WTC11 (cell line): ENCODE results near the gene DNAJC21. TPM values are rescaled to one million over a fixed set of nuclear protein-coding genes. Genes with fewer than 3 reads are reported as not detected.

Source experiments
- ATAC-seq: fragments of 200-7000 bp; cut with Tn5 transposase; 2 replicates; pipeline ENCODE4 v1.10.0; 2021; ENCODE audit warnings: mild to moderate bottlenecking, moderate library complexity
- CTCF ChIA-PET: fragments of 300-600 bp; sonication (Branson Sonifier 250); formaldehyde crosslinking; loops from one replicate; lab custom pipeline; 2021; ENCODE audit warnings: antibody characterized with exemption; lab: Charles Lee
- POLR2A ChIA-PET: fragments of 350-600 bp; sonication (Branson Sonifier 250); formaldehyde crosslinking; loops from one replicate; lab custom pipeline; 2021; ENCODE audit warnings: antibody characterized with exemption; lab: Charles Lee
- DNase-seq: peaks from one replicate; pipeline ENCODE4 v3.0.0; 2021; ENCODE audit warnings: low spot score
- H3K27ac Mint-ChIP-seq: 2 replicates; pipeline ENCODE4 v1.8.0; 2021; ENCODE audit warnings: mixed read lengths
- H3K27me3 Mint-ChIP-seq: 2 replicates; pipeline ENCODE4 v1.8.0; 2021; ENCODE audit warnings: low read depth, mild to moderate bottlenecking, moderate library complexity, mixed read lengths
- H3K36me3 Mint-ChIP-seq: 2 replicates; pipeline ENCODE4 v1.8.0; 2021; ENCODE audit warnings: mixed read lengths
- H3K4me1 Mint-ChIP-seq: 2 replicates; pipeline ENCODE4 v1.8.0; 2022; ENCODE audit warnings: mixed read lengths
- H3K4me3 Mint-ChIP-seq: 2 replicates; pipeline ENCODE4 v1.8.0; 2021; ENCODE audit warnings: mild to moderate bottlenecking, moderate library complexity, mixed read lengths
- H3K9me3 Mint-ChIP-seq: 2 replicates; pipeline ENCODE4 v1.8.0; 2021; ENCODE audit warnings: mixed read lengths
- CBFB ChIP-seq: sonication (generic); formaldehyde crosslinking; IDR thresholded peaks from 2 replicates; pipeline ENCODE4 v1.8.1; 2022; ENCODE audit warnings: mild to moderate bottlenecking, low read depth, missing genetic modification reagents
- FOXP1 ChIP-seq: sonication (generic); formaldehyde crosslinking; IDR thresholded peaks from 2 replicates; pipeline ENCODE4 v1.8.0; 2022; ENCODE audit warnings: missing genetic modification reagents, mild to moderate bottlenecking, moderate library complexity, borderline replicate concordance
- KAT7 ChIP-seq: sonication (generic); formaldehyde crosslinking; IDR thresholded peaks from 2 replicates; pipeline ENCODE4 v1.8.1; 2023; ENCODE audit warnings: missing genetic modification reagents, mild to moderate bottlenecking, borderline replicate concordance
- MXD4 ChIP-seq: fragments of 250-450 bp; sonication (Bioruptor Pico); IDR thresholded peaks from 2 replicates; pipeline ENCODE4 v1.8.0; 2021; ENCODE audit warnings: mild to moderate bottlenecking, moderate library complexity, borderline replicate concordance
- NFATC4 ChIP-seq: fragments of 250-450 bp; sonication (Bioruptor Pico); IDR thresholded peaks from 2 replicates; pipeline ENCODE4 v1.9.0; 2021; ENCODE audit warnings: mild to moderate bottlenecking
- RORB ChIP-seq: fragments of 250-450 bp; sonication (Bioruptor Pico); IDR thresholded peaks from 2 replicates; pipeline ENCODE4 v1.9.0; 2021; ENCODE audit warnings: mild to moderate bottlenecking
- TCF7 ChIP-seq: sonication (generic); formaldehyde crosslinking; IDR thresholded peaks from 2 replicates; pipeline ENCODE4 v1.8.0; 2022; ENCODE audit warnings: mild to moderate bottlenecking, low read depth, missing genetic modification reagents, moderate library complexity
- TP53 ChIP-seq: sonication (generic); formaldehyde crosslinking; IDR thresholded peaks from 2 replicates; pipeline ENCODE4 v1.8.1; 2023; ENCODE audit warnings: mild to moderate bottlenecking, missing genetic modification reagents
- ZNF317 ChIP-seq: sonication (generic); formaldehyde crosslinking; IDR thresholded peaks from 2 replicates; pipeline ENCODE4 v1.8.1; 2023; ENCODE audit warnings: low read depth, mild to moderate bottlenecking, moderate library complexity, missing genetic modification reagents, borderline replicate concordance
- total RNA-seq: library from RNA; stranded (reverse); gene quantifications from 3 replicates; pipeline ENCODE4 v1.2.3, GENCODE V29; 2021
- TF ChIP-seq, protein P1 (sequence below): sonication (generic); formaldehyde crosslinking; IDR thresholded peaks from 2 replicates; pipeline ENCODE4 v1.8.1; 2022; ENCODE audit warnings: low read depth, mild to moderate bottlenecking, moderate library complexity, missing genetic modification reagents, borderline replicate concordance
- TF ChIP-seq, protein P2 (sequence below): sonication (generic); formaldehyde crosslinking; IDR thresholded peaks from 2 replicates; pipeline ENCODE4 v1.8.1; 2023; ENCODE audit warnings: mild to moderate bottlenecking, missing genetic modification reagents
- TF ChIP-seq, protein P3 (sequence below): sonication (generic); formaldehyde crosslinking; IDR thresholded peaks from 2 replicates; pipeline ENCODE4 v1.8.1; 2022; ENCODE audit warnings: mild to moderate bottlenecking, missing genetic modification reagents, moderate library complexity, borderline replicate concordance
- TF ChIP-seq, protein P4 (sequence below): sonication (generic); formaldehyde crosslinking; conservative IDR thresholded peaks from 2 replicates; pipeline ENCODE4 v1.8.1; 2022; ENCODE audit warnings: mild to moderate bottlenecking, missing genetic modification reagents
- TF ChIP-seq, protein P5 (sequence below): sonication (generic); formaldehyde crosslinking; IDR thresholded peaks from 2 replicates; pipeline ENCODE4 v1.8.1; 2023; ENCODE audit warnings: mild to moderate bottlenecking, missing genetic modification reagents, borderline replicate concordance
- TF ChIP-seq, protein P6 (sequence below): fragments of 250-450 bp; sonication (Bioruptor Pico); IDR thresholded peaks from 2 replicates; pipeline ENCODE4 v1.9.0; 2021; ENCODE audit warnings: mild to moderate bottlenecking, borderline replicate concordance
- TF ChIP-seq, protein P7 (sequence below): fragments of 250-450 bp; sonication (Bioruptor Pico); IDR thresholded peaks from 2 replicates; pipeline ENCODE4 v1.9.0; 2021; ENCODE audit warnings: moderate library complexity, mild to moderate bottlenecking, inconsistent platforms, borderline replicate concordance

Gene DNAJC21
- total RNA-seq, 1 experiment from 2014 or later = 62.5 TPM

DNA sequence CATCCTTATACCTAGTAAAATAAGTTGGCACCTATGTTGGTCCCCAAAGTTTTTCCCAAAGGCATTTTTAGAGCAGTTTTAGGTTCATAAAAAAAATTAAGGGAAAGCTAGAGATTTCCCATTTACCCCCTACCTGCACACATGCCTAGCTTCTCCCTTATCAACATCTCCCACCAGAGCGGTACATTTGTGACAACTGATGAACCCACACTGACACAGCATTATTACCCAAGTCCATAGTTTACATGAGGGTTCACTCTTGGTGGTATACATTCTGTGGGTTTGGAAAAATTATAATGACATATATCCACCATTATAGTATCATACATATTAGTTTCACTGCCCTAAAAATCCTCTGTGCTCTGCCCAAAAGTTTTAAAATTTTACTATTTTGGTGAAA, 26.1 kb upstream of the DNAJC21 start:
- ATAC-seq = no peak
- H3K36me3 Mint-ChIP-seq = peaks cover 17% of the 10 kb centered on the region
- ChIA-PET POLR2A (interaction anchor here (1.2 kb wide), 1 partner anchor 26 kb away, joined by 3 read pairs; the partner anchor contains the start of gene DNAJC21), CTCF (no interaction called here)
- H3K4me1 Mint-ChIP-seq = peaks cover 16% of the 10 kb centered on the region
- TF ChIP-seq MXD4 (no peak), ZNF317 (CRISPR knock-in tag) (no peak), FOXP1 (no peak), NFATC4 (CRISPR knock-in tag) (no peak), TP53 (CRISPR knock-in tag) (no peak), RORB (CRISPR knock-in tag) (no peak), CBFB (CRISPR knock-in tag) (no peak)
- TF ChIP-seq, protein P1, sequence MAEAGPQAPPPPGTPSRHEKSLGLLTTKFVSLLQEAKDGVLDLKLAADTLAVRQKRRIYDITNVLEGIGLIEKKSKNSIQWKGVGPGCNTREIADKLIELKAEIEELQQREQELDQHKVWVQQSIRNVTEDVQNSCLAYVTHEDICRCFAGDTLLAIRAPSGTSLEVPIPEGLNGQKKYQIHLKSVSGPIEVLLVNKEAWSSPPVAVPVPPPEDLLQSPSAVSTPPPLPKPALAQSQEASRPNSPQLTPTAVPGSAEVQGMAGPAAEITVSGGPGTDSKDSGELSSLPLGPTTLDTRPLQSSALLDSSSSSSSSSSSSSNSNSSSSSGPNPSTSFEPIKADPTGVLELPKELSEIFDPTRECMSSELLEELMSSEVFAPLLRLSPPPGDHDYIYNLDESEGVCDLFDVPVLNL (CRISPR knock-in tag) = no peak
- TF ChIP-seq, protein P2, sequence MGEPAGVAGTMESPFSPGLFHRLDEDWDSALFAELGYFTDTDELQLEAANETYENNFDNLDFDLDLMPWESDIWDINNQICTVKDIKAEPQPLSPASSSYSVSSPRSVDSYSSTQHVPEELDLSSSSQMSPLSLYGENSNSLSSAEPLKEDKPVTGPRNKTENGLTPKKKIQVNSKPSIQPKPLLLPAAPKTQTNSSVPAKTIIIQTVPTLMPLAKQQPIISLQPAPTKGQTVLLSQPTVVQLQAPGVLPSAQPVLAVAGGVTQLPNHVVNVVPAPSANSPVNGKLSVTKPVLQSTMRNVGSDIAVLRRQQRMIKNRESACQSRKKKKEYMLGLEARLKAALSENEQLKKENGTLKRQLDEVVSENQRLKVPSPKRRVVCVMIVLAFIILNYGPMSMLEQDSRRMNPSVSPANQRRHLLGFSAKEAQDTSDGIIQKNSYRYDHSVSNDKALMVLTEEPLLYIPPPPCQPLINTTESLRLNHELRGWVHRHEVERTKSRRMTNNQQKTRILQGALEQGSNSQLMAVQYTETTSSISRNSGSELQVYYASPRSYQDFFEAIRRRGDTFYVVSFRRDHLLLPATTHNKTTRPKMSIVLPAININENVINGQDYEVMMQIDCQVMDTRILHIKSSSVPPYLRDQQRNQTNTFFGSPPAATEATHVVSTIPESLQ (CRISPR knock-in tag) = no peak
- TF ChIP-seq, protein P3, sequence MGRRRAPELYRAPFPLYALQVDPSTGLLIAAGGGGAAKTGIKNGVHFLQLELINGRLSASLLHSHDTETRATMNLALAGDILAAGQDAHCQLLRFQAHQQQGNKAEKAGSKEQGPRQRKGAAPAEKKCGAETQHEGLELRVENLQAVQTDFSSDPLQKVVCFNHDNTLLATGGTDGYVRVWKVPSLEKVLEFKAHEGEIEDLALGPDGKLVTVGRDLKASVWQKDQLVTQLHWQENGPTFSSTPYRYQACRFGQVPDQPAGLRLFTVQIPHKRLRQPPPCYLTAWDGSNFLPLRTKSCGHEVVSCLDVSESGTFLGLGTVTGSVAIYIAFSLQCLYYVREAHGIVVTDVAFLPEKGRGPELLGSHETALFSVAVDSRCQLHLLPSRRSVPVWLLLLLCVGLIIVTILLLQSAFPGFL (CRISPR knock-in tag) = no peak
- TF ChIP-seq, protein P4, sequence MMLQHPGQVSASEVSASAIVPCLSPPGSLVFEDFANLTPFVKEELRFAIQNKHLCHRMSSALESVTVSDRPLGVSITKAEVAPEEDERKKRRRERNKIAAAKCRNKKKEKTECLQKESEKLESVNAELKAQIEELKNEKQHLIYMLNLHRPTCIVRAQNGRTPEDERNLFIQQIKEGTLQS (CRISPR knock-in tag) = no peak
- TF ChIP-seq, protein P5, sequence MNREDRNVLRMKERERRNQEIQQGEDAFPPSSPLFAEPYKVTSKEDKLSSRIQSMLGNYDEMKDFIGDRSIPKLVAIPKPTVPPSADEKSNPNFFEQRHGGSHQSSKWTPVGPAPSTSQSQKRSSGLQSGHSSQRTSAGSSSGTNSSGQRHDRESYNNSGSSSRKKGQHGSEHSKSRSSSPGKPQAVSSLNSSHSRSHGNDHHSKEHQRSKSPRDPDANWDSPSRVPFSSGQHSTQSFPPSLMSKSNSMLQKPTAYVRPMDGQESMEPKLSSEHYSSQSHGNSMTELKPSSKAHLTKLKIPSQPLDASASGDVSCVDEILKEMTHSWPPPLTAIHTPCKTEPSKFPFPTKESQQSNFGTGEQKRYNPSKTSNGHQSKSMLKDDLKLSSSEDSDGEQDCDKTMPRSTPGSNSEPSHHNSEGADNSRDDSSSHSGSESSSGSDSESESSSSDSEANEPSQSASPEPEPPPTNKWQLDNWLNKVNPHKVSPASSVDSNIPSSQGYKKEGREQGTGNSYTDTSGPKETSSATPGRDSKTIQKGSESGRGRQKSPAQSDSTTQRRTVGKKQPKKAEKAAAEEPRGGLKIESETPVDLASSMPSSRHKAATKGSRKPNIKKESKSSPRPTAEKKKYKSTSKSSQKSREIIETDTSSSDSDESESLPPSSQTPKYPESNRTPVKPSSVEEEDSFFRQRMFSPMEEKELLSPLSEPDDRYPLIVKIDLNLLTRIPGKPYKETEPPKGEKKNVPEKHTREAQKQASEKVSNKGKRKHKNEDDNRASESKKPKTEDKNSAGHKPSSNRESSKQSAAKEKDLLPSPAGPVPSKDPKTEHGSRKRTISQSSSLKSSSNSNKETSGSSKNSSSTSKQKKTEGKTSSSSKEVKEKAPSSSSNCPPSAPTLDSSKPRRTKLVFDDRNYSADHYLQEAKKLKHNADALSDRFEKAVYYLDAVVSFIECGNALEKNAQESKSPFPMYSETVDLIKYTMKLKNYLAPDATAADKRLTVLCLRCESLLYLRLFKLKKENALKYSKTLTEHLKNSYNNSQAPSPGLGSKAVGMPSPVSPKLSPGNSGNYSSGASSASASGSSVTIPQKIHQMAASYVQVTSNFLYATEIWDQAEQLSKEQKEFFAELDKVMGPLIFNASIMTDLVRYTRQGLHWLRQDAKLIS = no peak
- no peak overlapping the region for H3K4me3 Mint-ChIP-seq
- no peaks in the 10 kb centered on the region for H3K27me3 Mint-ChIP-seq
- H3K9me3 Mint-ChIP-seq = no peaks in the 10 kb centered on the region
- DNase-seq = no peak
- H3K27ac Mint-ChIP-seq = 0 out of 2 replicates have a peak overlapping the region, but pooled peaks have one; percentile 64

DNA sequence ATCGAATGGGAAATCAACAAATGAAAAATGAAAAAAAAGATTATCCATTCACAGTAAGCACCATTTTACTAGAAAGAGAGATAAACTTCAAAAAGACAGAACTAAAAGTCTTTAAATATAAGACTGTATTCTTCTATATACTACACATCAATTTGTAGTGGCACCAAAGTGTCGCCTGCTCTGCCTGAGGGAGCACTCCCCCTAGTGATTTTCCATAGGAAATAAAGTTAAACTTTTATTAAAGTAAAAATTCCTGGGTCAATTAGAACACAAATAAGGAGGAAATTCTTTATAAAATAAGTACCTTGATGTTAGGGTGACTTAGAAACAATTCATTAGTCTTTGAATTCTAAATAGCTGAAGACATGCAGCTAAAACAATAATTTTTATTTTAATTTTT, 23.8 kb upstream of the DNAJC21 start:
- DNase-seq (no peak), ATAC-seq (no peak)
- Mint-ChIP-seq H3K4me3 (no peak overlapping the region), H3K36me3 (peaks cover 34% of the 10 kb centered on the region), H3K27me3 (no peaks in the 10 kb centered on the region), H3K4me1 (peaks cover 5% of the 10 kb centered on the region), H3K27ac (no peak overlapping the region), H3K9me3 (no peaks in the 10 kb centered on the region)
- ChIA-PET CTCF (interaction anchor here (0.7 kb wide), 1 partner anchor 67 kb away, joined by 3 read pairs; no protein-coding TSS in a partner anchor), POLR2A (interaction anchor here (1.0 kb wide), 1 partner anchor 415 kb away, joined by 3 read pairs; no protein-coding TSS in a partner anchor)
- TF ChIP-seq KAT7 (CRISPR knock-in tag) (no peak), CBFB (CRISPR knock-in tag) (no peak), TCF7 (no peak)
- TF ChIP-seq, protein P6, sequence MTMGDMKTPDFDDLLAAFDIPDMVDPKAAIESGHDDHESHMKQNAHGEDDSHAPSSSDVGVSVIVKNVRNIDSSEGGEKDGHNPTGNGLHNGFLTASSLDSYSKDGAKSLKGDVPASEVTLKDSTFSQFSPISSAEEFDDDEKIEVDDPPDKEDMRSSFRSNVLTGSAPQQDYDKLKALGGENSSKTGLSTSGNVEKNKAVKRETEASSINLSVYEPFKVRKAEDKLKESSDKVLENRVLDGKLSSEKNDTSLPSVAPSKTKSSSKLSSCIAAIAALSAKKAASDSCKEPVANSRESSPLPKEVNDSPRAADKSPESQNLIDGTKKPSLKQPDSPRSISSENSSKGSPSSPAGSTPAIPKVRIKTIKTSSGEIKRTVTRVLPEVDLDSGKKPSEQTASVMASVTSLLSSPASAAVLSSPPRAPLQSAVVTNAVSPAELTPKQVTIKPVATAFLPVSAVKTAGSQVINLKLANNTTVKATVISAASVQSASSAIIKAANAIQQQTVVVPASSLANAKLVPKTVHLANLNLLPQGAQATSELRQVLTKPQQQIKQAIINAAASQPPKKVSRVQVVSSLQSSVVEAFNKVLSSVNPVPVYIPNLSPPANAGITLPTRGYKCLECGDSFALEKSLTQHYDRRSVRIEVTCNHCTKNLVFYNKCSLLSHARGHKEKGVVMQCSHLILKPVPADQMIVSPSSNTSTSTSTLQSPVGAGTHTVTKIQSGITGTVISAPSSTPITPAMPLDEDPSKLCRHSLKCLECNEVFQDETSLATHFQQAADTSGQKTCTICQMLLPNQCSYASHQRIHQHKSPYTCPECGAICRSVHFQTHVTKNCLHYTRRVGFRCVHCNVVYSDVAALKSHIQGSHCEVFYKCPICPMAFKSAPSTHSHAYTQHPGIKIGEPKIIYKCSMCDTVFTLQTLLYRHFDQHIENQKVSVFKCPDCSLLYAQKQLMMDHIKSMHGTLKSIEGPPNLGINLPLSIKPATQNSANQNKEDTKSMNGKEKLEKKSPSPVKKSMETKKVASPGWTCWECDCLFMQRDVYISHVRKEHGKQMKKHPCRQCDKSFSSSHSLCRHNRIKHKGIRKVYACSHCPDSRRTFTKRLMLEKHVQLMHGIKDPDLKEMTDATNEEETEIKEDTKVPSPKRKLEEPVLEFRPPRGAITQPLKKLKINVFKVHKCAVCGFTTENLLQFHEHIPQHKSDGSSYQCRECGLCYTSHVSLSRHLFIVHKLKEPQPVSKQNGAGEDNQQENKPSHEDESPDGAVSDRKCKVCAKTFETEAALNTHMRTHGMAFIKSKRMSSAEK (CRISPR knock-in tag) = no peak
- TF ChIP-seq, protein P7, sequence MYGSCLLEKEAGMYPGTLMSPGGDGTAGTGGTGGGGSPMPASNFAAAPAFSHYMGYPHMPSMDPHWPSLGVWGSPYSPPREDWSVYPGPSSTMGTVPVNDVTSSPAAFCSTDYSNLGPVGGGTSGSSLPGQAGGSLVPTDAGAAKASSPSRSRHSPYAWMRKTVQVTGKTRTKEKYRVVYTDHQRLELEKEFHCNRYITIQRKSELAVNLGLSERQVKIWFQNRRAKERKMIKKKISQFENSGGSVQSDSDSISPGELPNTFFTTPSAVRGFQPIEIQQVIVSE (CRISPR knock-in tag) = no peak
- TF ChIP-seq, protein P5 = no peak
